Panc1 (cell line): ENCODE results near the gene CDK11A. TPM values are rescaled to one million over a fixed set of nuclear protein-coding genes. Genes with fewer than 3 reads are reported as not detected.

Experiments
- ATAC-seq: fragments of 200-7000 bp; cut with Tn5 transposase; 2 replicates; pipeline ENCODE4 v1.9.1; 2020; ENCODE audit warnings: mild to moderate bottlenecking, moderate library complexity
- BruUV-seq: library from RNA; stranded (reverse); fragments of 400-500 nt; replicated peaks from 2 replicates; lab custom pipeline; 2021; lab: Mats Ljungman, UMichigan
- CTCF ChIA-PET: fragments of 300-600 bp; sonication (Branson Sonifier 250); formaldehyde crosslinking; loops from one replicate; lab custom pipeline; 2022; ENCODE audit warnings: antibody characterized with exemption; lab: Charles Lee
- POLR2A ChIA-PET: fragments of 300-600 bp; sonication (Branson Sonifier 250); formaldehyde crosslinking; loops from one replicate; lab custom pipeline; 2022; ENCODE audit warnings: antibody characterized with exemption; lab: Charles Lee
- DNase-seq: peaks from one replicate; pipeline ENCODE4 v3.0.0-alpha.2; 2010; ENCODE audit warnings: low read depth, low spot score
- H3K27ac ChIP-seq: 2 replicates; pipeline ENCODE4 v1.5.1; 2011; ENCODE audit warnings: mild to moderate bottlenecking, low read length, inconsistent platforms
- H3K27me3 ChIP-seq: fragments of 200-500 bp; sonication (Bioruptor generic); 2 replicates; pipeline ENCODE4 v1.6.0; 2014; ENCODE audit warnings: low read length, inconsistent platforms; ENCODE audit not compliant: control insufficient read depth, insufficient read depth
- H3K36me3 ChIP-seq: fragments of 200-500 bp; sonication (Bioruptor generic); 2 replicates; pipeline ENCODE4 v1.5.1; 2014; ENCODE audit warnings: inconsistent platforms, mild to moderate bottlenecking, low read length, moderate library complexity; ENCODE audit not compliant: control insufficient read depth, insufficient read depth
- H3K4me1 ChIP-seq: 2 replicates; pipeline ENCODE4 v1.5.1; 2011; ENCODE audit warnings: inconsistent platforms, mild to moderate bottlenecking, low read length, moderate library complexity; ENCODE audit not compliant: control insufficient read depth, insufficient read depth
- H3K4me3 ChIP-seq, 2 experiments: 2 replicates each; pipeline ENCODE4 v1.5.1; 2011 to 2012; ENCODE audit warnings: low read depth in 2 of 2, low read length in 2 of 2, mild to moderate bottlenecking in 2 of 2, inconsistent platforms in 1 of 2, moderate library complexity in 1 of 2
- H3K9me3 ChIP-seq: fragments of 200-500 bp; sonication (Bioruptor generic); 2 replicates; pipeline ENCODE4 v1.5.1; 2014; ENCODE audit warnings: low read depth, mild to moderate bottlenecking, inconsistent platforms, low read length, moderate library complexity; ENCODE audit not compliant: control insufficient read depth, insufficient read depth
- POLR2AphosphoS5 ChIP-seq: IDR thresholded peaks from 2 replicates; pipeline ENCODE4 v1.6.1; 2012; ENCODE audit warnings: mild to moderate bottlenecking, low read depth, low read length, moderate library complexity
- REST ChIP-seq, 2 experiments: IDR thresholded peaks; 2 replicates each; pipeline ENCODE4 v1.6.1; 2011 to 2012; ENCODE audit warnings: low read depth in 2 of 2, control low read depth in 1 of 2, low read length in 1 of 2, mild to moderate bottlenecking in 1 of 2, moderate library complexity in 1 of 2; ENCODE audit not compliant: insufficient read depth in 1 of 2
- SIN3A ChIP-seq: IDR thresholded peaks from 2 replicates; pipeline ENCODE4 v1.6.1; 2012; ENCODE audit warnings: low read depth, mild to moderate bottlenecking, low read length, moderate library complexity, borderline replicate concordance; ENCODE audit not compliant: insufficient read depth
- TCF7L2 ChIP-seq: IDR thresholded peaks from 2 replicates; pipeline ENCODE4 v1.6.1; 2011; ENCODE audit warnings: mild to moderate bottlenecking, low read depth, low read length, inconsistent platforms
- in situ Hi-C: cut with HindIII; loops from 2 replicates; pipeline ENCODE4 v1.10.0; 2016; ENCODE audit warnings: low sequenced_read_pairs, low pct_unique_long_range_greater_than_20kb
- intact Hi-C: fragments of 100-400 bp; cut with micrococcal nuclease; formaldehyde crosslinking; loops from one replicate; pipeline ENCODE4 v1.10.0; 2022; ENCODE audit not compliant: unreplicated experiment
- total RNA-seq: library from RNA; stranded (reverse); gene quantifications from one replicate; pipeline ENCODE4 v1.2.1, GENCODE V29; 2021; ENCODE audit not compliant: unreplicated experiment
- TF ChIP-seq, protein P1 (sequence below): fragments of 450-650 bp; IDR thresholded peaks from 2 replicates; pipeline ENCODE4 v1.5.1; 2017; ENCODE audit warnings: mild to moderate bottlenecking

The CDK11A gene
- total RNA-seq, 1 experiment from 2014 or later, result 83.6 TPM

- ATAC-seq, result no peak
- Histone ChIP-seq H3K27ac (no peak overlapping the region), H3K27me3 (no peaks in the 10 kb centered on the region), H3K36me3 (peaks cover 4% of the 10 kb centered on the region; the same call in 1 of the 2 replicates), H3K4me3 (no peak overlapping the region), H3K9me3 (no peaks in the 10 kb centered on the region), H3K4me1 (no peaks in the 10 kb centered on the region)
- no TSS peak for BruUV-seq
- in situ Hi-C loops (no loop called here), intact Hi-C loops (no loop called here)
- no peak for DNase-seq
- TF ChIP-seq REST (IDR thresholded peaks at IDR 0.05; ENCODE audit: insufficient read depth in 1 of 2, low read depth in 2 of 2, low read length in 1 of 2), result no peak
- TF ChIP-seq, protein P1, sequence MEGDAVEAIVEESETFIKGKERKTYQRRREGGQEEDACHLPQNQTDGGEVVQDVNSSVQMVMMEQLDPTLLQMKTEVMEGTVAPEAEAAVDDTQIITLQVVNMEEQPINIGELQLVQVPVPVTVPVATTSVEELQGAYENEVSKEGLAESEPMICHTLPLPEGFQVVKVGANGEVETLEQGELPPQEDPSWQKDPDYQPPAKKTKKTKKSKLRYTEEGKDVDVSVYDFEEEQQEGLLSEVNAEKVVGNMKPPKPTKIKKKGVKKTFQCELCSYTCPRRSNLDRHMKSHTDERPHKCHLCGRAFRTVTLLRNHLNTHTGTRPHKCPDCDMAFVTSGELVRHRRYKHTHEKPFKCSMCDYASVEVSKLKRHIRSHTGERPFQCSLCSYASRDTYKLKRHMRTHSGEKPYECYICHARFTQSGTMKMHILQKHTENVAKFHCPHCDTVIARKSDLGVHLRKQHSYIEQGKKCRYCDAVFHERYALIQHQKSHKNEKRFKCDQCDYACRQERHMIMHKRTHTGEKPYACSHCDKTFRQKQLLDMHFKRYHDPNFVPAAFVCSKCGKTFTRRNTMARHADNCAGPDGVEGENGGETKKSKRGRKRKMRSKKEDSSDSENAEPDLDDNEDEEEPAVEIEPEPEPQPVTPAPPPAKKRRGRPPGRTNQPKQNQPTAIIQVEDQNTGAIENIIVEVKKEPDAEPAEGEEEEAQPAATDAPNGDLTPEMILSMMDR, result no peak
- TF ChIP-seq SIN3A, result no peak
- no peak for TF ChIP-seq POLR2AphosphoS5
- TF ChIP-seq TCF7L2, result no peak
- CTCF ChIA-PET, result no interaction called here
- POLR2A ChIA-PET, result no interaction called here
Measured at GRCh38 chr1:1760715-1761114, 36.6 kb upstream of the CDK11A start.

DNA sequence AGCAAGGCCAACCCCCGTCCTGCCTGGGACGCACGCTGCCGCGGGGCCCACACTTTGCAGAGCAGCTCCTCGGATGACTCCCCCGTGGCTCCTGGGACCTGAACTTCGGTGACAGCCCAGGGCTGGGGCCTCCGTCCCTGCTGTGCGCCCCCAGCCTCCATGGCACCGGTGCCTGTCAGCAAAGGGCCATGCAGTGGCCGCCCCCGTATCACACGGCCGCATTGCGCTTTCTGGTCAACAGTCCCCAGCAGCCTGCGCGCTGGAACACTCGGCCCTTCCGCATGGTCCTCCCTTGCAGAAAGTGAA, 36.1 kb upstream of the CDK11A start:
- ChIA-PET CTCF (no interaction called here), POLR2A (no interaction called here)
- in situ Hi-C loops, result no loop called here
- Histone ChIP-seq H3K4me1 (no peaks in the 10 kb centered on the region), H3K36me3 (peaks cover 4% of the 10 kb centered on the region; the same call in 1 of the 2 replicates), H3K27ac (no peak overlapping the region), H3K27me3 (no peaks in the 10 kb centered on the region), H3K4me3 (no peak overlapping the region), H3K9me3 (no peaks in the 10 kb centered on the region)
- TF ChIP-seq POLR2AphosphoS5 (no peak), SIN3A (no peak), TCF7L2 (no peak), REST (IDR thresholded peaks at IDR 0.05; ENCODE audit: insufficient read depth in 1 of 2, low read depth in 2 of 2, low read length in 1 of 2) (no peak)
- TF ChIP-seq, protein P1, result no peak
- BruUV-seq, result no TSS peak
- no peak for DNase-seq
- intact Hi-C loops, result no loop called here
- no peak for ATAC-seq
